Activated naive CD4-positive, alpha-beta T cell treated with anti-CD3 and anti-CD28 coated beads for 36 hours (primary cell): Measurements from ENCODE around the gene APBA2. TPM values are rescaled to one million over a fixed set of nuclear protein-coding genes. Genes with fewer than 3 reads are reported as not detected.
A peak's percentile ranks its signal among the peaks of the same experiment; 100 is the strongest.

Experiments used
- CTCF ChIA-PET: fragments of 350-600 bp; sonication (Branson Sonifier 250); formaldehyde crosslinking; loops from one replicate; lab custom pipeline; 2021; ENCODE audit warnings: antibody characterized with exemption; lab: Charles Lee
- DNase-seq: peaks from one replicate; pipeline ENCODE4 v3.0.0-alpha.2; 2020
- H3K27ac Mint-ChIP-seq: one replicate; pipeline ENCODE4 v1.8.0; 2021; ENCODE audit warnings: mild to moderate bottlenecking, mixed read lengths
- H3K27me3 Mint-ChIP-seq: one replicate; pipeline ENCODE4 v1.8.0; 2021; ENCODE audit warnings: low read depth, mixed read lengths
- H3K36me3 Mint-ChIP-seq: one replicate; pipeline ENCODE4 v1.8.0; 2021; ENCODE audit warnings: low read depth, mixed read lengths
- H3K4me1 Mint-ChIP-seq: one replicate; pipeline ENCODE4 v1.8.0; 2021; ENCODE audit warnings: low read depth, mixed read lengths
- H3K4me3 Mint-ChIP-seq: one replicate; pipeline ENCODE4 v1.8.0; 2021; ENCODE audit warnings: mild to moderate bottlenecking, moderate library complexity, mixed read lengths
- H3K9me3 Mint-ChIP-seq: one replicate; pipeline ENCODE4 v1.8.0; 2021; ENCODE audit warnings: mixed read lengths
- intact Hi-C: fragments of 100-400 bp; cut with micrococcal nuclease; formaldehyde crosslinking; loops from one replicate; pipeline ENCODE4 v1.15.1; 2023
- total RNA-seq, 2 experiments: library from RNA; stranded (reverse); gene quantifications; one replicate each; pipeline ENCODE4 v1.2.3, GENCODE V29; 2021

APBA2 gene
- total RNA-seq, 2 experiments from 2014 or later, result 16.2 to 18.3 TPM

DNA sequence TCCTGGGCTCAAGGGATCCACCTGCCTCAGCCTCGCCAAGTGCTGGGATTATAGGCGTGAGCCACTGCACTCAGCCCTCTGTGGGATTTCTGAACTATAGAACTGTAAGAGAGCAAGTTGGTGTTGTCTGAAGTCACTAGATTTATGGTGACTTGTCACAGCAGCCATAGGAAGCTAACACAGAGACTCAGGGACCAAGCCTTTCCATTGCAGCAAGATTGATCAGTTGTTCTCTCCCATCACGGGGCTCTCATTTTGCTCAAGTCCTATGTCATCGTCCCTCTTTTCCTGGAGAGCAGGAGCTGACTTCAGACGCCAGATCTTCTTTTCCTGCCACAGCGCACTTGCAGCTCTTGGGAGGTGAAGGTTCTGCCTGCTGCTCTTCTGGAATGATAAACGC, 61.0 kb downstream of the APBA2 start:
- peaks cover 8% of the 10 kb centered on the region for H3K36me3 Mint-ChIP-seq
- no peaks in the 10 kb centered on the region for H3K27me3 Mint-ChIP-seq
- H3K4me3 Mint-ChIP-seq, result no peak overlapping the region
- no peak for DNase-seq
- H3K4me1 Mint-ChIP-seq, result peaks cover 59% of the 10 kb centered on the region
- H3K27ac Mint-ChIP-seq, result no peak overlapping the region
- intact Hi-C loops, result loop anchor here (5.0 kb wide), 1 partner anchor 100 kb away; no protein-coding TSS in a partner anchor
- no peaks in the 10 kb centered on the region for H3K9me3 Mint-ChIP-seq
- CTCF ChIA-PET, result interaction anchor here (1.6 kb wide), 1 partner anchor 8 kb away, joined by 4 read pairs; no protein-coding TSS in a partner anchor

GRCh38 chr15:28947221-28947674, 61.5 kb downstream of the APBA2 start:
- Mint-ChIP-seq H3K9me3 (no peaks in the 10 kb centered on the region), H3K4me1 (peaks cover 57% of the 10 kb centered on the region), H3K36me3 (peaks cover 6% of the 10 kb centered on the region), H3K4me3 (no peak overlapping the region), H3K27ac (no peak overlapping the region), H3K27me3 (no peaks in the 10 kb centered on the region)
- intact Hi-C loops, result loop anchor here (5.0 kb wide), 1 partner anchor 100 kb away; no protein-coding TSS in a partner anchor
- CTCF ChIA-PET, result interaction anchor here (1.0 to 1.6 kb wide), 2 partner anchors 9 to 10 kb away, joined by 3 to 4 read pairs; no protein-coding TSS in a partner anchor
- DNase-seq, result no peak

DNA sequence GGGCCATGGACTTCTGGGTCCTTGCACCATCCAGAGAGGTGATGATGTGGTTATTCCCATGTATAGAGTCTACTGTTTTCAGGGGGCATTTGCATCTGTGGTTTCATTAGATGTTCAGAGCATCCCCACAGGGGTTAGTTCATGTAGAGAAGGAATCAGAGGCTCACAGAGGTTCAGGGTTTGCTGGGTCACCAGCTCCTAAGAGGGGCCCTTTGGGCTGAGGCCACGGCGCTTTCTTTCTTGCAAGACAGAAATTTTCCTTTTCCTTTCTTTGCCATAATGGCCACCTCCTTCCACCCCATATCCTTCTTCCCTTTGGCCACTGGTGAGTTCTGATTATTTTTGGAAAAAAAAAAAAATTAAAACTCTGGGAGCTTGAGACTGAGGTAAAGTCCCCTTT, 62.3 kb downstream of the APBA2 start:
- peak overlapping the region; percentile 44 for H3K4me3 Mint-ChIP-seq
- peak overlapping the region; percentile 38 for H3K27ac Mint-ChIP-seq
- no peaks in the 10 kb centered on the region for H3K27me3 Mint-ChIP-seq
- intact Hi-C loops, result loop anchor here (1.0 to 5.0 kb wide), 3 partner anchors 10 to 99 kb away; no protein-coding TSS in a partner anchor
- no peaks in the 10 kb centered on the region for H3K9me3 Mint-ChIP-seq
- DNase-seq, result no peak
- CTCF ChIA-PET, result interaction anchor here (0.6 to 1.6 kb wide), 3 partner anchors 9 to 65 kb away, joined by 3 to 5 read pairs (median 4); no protein-coding TSS in a partner anchor
- H3K36me3 Mint-ChIP-seq, result peaks cover 6% of the 10 kb centered on the region
- H3K4me1 Mint-ChIP-seq, result peaks cover 58% of the 10 kb centered on the region

- Mint-ChIP-seq H3K4me3 (no peak overlapping the region), H3K36me3 (peaks cover 3% of the 10 kb centered on the region), H3K27me3 (no peaks in the 10 kb centered on the region), H3K27ac (no peak overlapping the region), H3K9me3 (no peaks in the 10 kb centered on the region), H3K4me1 (peaks cover 72% of the 10 kb centered on the region)
- CTCF ChIA-PET, result interaction anchor here (0.6 to 1.3 kb wide), 2 partner anchors 12 to 24 kb away, joined by 3 read pairs; no protein-coding TSS in a partner anchor
- DNase-seq, result no peak
- intact Hi-C loops, result no loop called here
Observed at GRCh38 chr15:28950916-28951315, 65.1 kb downstream of the APBA2 start.

DNA sequence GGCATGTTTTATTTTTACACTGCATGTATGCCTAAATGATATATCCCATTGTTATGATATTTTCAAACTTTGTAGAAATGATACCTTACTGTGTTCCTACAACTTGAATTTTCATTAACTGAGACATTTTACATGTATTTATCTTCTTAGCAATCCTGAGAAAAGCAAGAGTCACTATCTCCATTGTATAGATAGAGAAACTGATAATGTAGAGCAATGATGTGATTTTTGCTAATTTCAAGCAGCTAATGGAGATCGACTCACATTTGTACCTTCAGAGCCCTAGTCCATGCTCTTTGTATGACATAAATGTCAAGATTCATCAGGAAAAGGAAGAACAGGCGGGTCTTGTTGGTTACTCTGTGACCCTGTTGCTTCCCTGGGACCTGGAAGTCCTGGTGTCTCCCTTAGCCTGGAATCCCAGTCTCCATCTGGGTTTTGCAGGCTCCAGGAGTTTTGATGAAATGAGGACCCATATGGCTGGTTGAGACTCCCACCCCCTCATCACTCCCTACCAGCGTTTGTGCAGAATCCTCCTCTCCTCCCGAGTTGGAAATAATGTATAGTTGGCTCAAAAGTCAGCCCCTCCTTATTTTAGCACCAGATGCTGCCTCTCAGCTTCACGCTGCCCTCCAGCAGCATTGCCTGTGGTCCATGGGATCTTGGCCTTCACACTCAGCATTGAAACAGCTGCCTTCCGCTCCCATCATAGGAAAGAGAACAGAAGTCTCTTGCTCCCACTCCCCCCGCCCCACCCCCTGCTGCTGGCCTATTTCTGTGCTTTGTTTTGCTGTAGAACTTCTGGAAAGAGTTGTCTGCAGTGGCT, 67.1 kb downstream of the APBA2 start:
- no peak for DNase-seq
- Mint-ChIP-seq H3K27me3 (no peaks in the 10 kb centered on the region), H3K27ac (no peak overlapping the region), H3K4me3 (no peak overlapping the region), H3K4me1 (peaks cover 63% of the 10 kb centered on the region), H3K9me3 (no peaks in the 10 kb centered on the region), H3K36me3 (peaks cover 1% of the 10 kb centered on the region)
- CTCF ChIA-PET, result interaction anchor here (0.7 to 1.8 kb wide), 2 partner anchors 12 to 18 kb away, joined by 3 to 4 read pairs; no protein-coding TSS in a partner anchor
- intact Hi-C loops, result no loop called here

GRCh38 chr15:28953573-28954195, 67.9 kb downstream of the APBA2 start:
- intact Hi-C loops, result no loop called here
- DNase-seq, result no peak
- peaks cover under 1% of the 10 kb centered on the region for H3K36me3 Mint-ChIP-seq
- H3K4me3 Mint-ChIP-seq, result no peak overlapping the region
- no peaks in the 10 kb centered on the region for H3K27me3 Mint-ChIP-seq
- H3K9me3 Mint-ChIP-seq, result no peaks in the 10 kb centered on the region
- no peak overlapping the region for H3K27ac Mint-ChIP-seq
- CTCF ChIA-PET, result interaction anchor here (0.7 to 3.1 kb wide), 4 partner anchors 12 to 27 kb away, joined by 3 to 15 read pairs (median 4); no protein-coding TSS in a partner anchor
- H3K4me1 Mint-ChIP-seq, result peaks cover 58% of the 10 kb centered on the region

- no peaks in the 10 kb centered on the region for H3K27me3 Mint-ChIP-seq
- CTCF ChIA-PET, result interaction anchor here (3.1 kb wide), 1 partner anchor 20 kb away, joined by 15 read pairs; no protein-coding TSS in a partner anchor
- peaks cover 53% of the 10 kb centered on the region for H3K4me1 Mint-ChIP-seq
- H3K4me3 Mint-ChIP-seq, result no peak overlapping the region
- no peak overlapping the region for H3K27ac Mint-ChIP-seq
- DNase-seq, result no peak
- H3K9me3 Mint-ChIP-seq, result no peaks in the 10 kb centered on the region
- no peaks in the 10 kb centered on the region for H3K36me3 Mint-ChIP-seq
- intact Hi-C loops, result no loop called here
Observed at GRCh38 chr15:28954466-28955159, 68.8 kb downstream of the APBA2 start.

DNA sequence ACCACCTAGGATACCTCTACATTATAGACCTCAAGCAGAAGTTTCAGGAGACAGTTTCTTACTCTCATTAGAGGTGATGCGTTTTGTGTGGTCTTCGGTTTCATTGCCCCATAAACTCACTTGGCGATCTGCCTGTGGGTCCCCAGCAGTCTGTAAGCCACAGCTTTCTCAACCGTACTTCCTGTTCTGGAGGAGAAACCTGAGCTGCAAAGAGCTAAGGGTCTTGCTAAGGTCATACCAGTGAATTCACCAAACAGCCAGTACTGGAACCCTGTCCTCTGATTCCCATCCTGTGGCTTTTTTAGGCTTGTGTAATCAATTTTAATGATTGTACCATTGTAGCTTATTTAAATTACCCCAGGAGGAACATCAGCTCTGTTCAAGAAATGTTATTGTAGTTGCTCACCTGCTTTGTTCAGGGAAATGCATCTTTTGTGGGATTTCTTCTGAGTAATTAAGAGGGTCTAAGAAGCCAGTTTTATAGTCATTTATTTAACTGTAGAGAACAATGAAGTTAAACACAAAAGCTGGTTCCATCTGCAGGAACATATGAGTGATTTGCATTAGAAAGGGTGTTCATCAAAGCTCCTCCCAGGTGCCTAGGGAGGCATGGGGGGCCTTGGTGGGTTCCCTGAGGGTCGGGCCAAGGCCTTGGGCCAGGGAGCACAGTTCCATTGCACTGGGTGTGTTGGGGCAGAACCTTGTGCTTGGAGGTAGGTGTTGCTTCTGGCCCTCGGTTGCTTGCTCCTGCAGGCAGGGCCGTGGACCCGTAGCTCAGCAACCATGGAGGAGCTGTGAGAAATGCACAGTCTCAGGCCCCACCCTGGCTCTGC, 69.6 kb downstream of the APBA2 start:
- peak; percentile 35 for DNase-seq
- Mint-ChIP-seq H3K36me3 (no peaks in the 10 kb centered on the region), H3K9me3 (no peaks in the 10 kb centered on the region), H3K4me1 (peaks cover 48% of the 10 kb centered on the region), H3K27me3 (no peaks in the 10 kb centered on the region), H3K4me3 (no peak overlapping the region), H3K27ac (no peak overlapping the region)
- intact Hi-C loops, result no loop called here
- CTCF ChIA-PET, result interaction anchor here (3.1 kb wide), 1 partner anchor 19 kb away, joined by 15 read pairs; no protein-coding TSS in a partner anchor

- DNase-seq, result no peak
- H3K4me3 Mint-ChIP-seq, result no peak overlapping the region
- intact Hi-C loops, result no loop called here
- peaks cover 52% of the 10 kb centered on the region for H3K4me1 Mint-ChIP-seq
- no peaks in the 10 kb centered on the region for H3K9me3 Mint-ChIP-seq
- no peak overlapping the region for H3K27ac Mint-ChIP-seq
- H3K36me3 Mint-ChIP-seq, result no peaks in the 10 kb centered on the region
- CTCF ChIA-PET, result interaction anchor here (1.0 to 3.1 kb wide), 2 partner anchors 18 to 20 kb away, joined by 5 to 15 read pairs; no protein-coding TSS in a partner anchor
- no peaks in the 10 kb centered on the region for H3K27me3 Mint-ChIP-seq
Observed at GRCh38 chr15:28955993-28956421, 70.2 kb downstream of the APBA2 start.

DNA sequence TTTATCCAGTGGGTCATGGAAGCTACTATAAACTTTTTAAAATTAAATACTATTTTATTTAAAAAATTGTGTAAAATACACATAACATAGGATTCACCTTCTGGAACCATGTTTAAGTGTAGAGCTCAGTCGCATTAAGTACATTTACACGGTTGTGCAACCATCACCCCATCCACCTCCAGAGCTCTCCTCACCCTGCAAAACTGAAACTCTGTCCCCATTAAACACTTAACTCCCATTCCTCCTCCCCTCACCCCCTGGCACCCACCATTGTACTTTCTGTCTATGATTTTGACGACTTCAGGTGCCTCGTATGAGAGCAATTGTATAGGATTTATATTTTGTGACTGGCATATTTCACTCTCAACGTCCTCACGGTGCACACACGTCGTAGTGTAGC, 70.7 kb downstream of the APBA2 start:
- peaks cover 57% of the 10 kb centered on the region for H3K4me1 Mint-ChIP-seq
- DNase-seq, result no peak
- CTCF ChIA-PET, result interaction anchor here (1.0 to 3.1 kb wide), 3 partner anchors 9 to 20 kb away, joined by 3 to 15 read pairs (median 5); no protein-coding TSS in a partner anchor
- H3K9me3 Mint-ChIP-seq, result no peaks in the 10 kb centered on the region
- peaks cover 2% of the 10 kb centered on the region for H3K36me3 Mint-ChIP-seq
- H3K4me3 Mint-ChIP-seq, result no peak overlapping the region
- H3K27me3 Mint-ChIP-seq, result no peaks in the 10 kb centered on the region
- intact Hi-C loops, result no loop called here
- H3K27ac Mint-ChIP-seq, result no peak overlapping the region
